SK-N-SH treated with all-trans-retinoic acid at 6 μM for 48 hours (cell line): ENCODE results near the gene FKBP4.
A peak's percentile ranks its signal among the peaks of the same experiment; 100 is the strongest.

ENCODE experiments used
- ATAC-seq: fragments of 200-7000 bp; cut with Tn5 transposase; 3 replicates; pipeline ENCODE4 v1.9.1; 2020; ENCODE audit warnings: mild to moderate bottlenecking, moderate library complexity
- ARNTL ChIP-seq: fragments of 450-650 bp; formaldehyde crosslinking; IDR thresholded peaks from 2 replicates; pipeline ENCODE4 v1.5.0; 2020; ENCODE audit warnings: low read depth, mild to moderate bottlenecking, moderate library complexity, borderline replicate concordance
- BACH2 ChIP-seq: fragments of 250-450 bp; sonication (Bioruptor Pico); IDR thresholded peaks from 2 replicates; pipeline ENCODE4 v1.9.0; 2021; ENCODE audit warnings: mild to moderate bottlenecking, borderline replicate concordance
- CSDC2 ChIP-seq: fragments of 250-450 bp; sonication (Bioruptor Pico); IDR thresholded peaks from 2 replicates; pipeline ENCODE4 v1.5.0; 2020; ENCODE audit warnings: mild to moderate bottlenecking, moderate library complexity
- ESRRG ChIP-seq: fragments of 250-450 bp; sonication (Bioruptor Pico); IDR thresholded peaks from 2 replicates; pipeline ENCODE4 v1.6.1; 2021; ENCODE audit warnings: mild to moderate bottlenecking
- GLIS3 ChIP-seq: fragments of 250-450 bp; sonication (Bioruptor Pico); IDR thresholded peaks from 2 replicates; pipeline ENCODE4 v1.5.0; 2020; ENCODE audit warnings: mild to moderate bottlenecking, moderate library complexity
- ISL1 ChIP-seq: fragments of 250-450 bp; sonication (Bioruptor Pico); IDR thresholded peaks from 2 replicates; pipeline ENCODE4 v2.1.2; 2022; ENCODE audit warnings: mild to moderate bottlenecking, moderate library complexity
- OSR1 ChIP-seq: fragments of 250-450 bp; sonication (Bioruptor Pico); IDR thresholded peaks from 2 replicates; pipeline ENCODE4 v1.8.0; 2022; ENCODE audit warnings: moderate library complexity, mild to moderate bottlenecking, inconsistent platforms
- PATZ1 ChIP-seq: fragments of 250-450 bp; sonication (Bioruptor Pico); IDR thresholded peaks from 2 replicates; pipeline ENCODE4 v1.8.0; 2020; ENCODE audit warnings: mild to moderate bottlenecking, moderate library complexity, borderline replicate concordance
- POU6F1 ChIP-seq: fragments of 250-450 bp; sonication (Bioruptor Pico); IDR thresholded peaks from 2 replicates; pipeline ENCODE4 v1.8.0; 2021; ENCODE audit warnings: low read depth, mild to moderate bottlenecking, moderate library complexity, borderline replicate concordance
- PPARA ChIP-seq: fragments of 250-450 bp; sonication (Bioruptor Pico); IDR thresholded peaks from 2 replicates; pipeline ENCODE4 v1.5.0; 2020; ENCODE audit warnings: mild to moderate bottlenecking, borderline replicate concordance
- SNAI2 ChIP-seq: fragments of 250-450 bp; sonication (Bioruptor Pico); IDR thresholded peaks from 2 replicates; pipeline ENCODE4 v1.5.0; 2020; ENCODE audit warnings: mild to moderate bottlenecking, moderate library complexity
- TCF4 ChIP-seq: fragments of 250-450 bp; sonication (Bioruptor Pico); IDR thresholded peaks from 2 replicates; pipeline ENCODE4 v1.8.0; 2021; ENCODE audit warnings: mild to moderate bottlenecking, moderate library complexity, borderline replicate concordance
- TOX ChIP-seq: fragments of 250-450 bp; sonication (Bioruptor Pico); IDR thresholded peaks from 2 replicates; pipeline ENCODE4 v1.8.0; 2021; ENCODE audit warnings: mild to moderate bottlenecking, moderate library complexity, borderline replicate concordance
- TSHZ2 ChIP-seq: fragments of 250-450 bp; sonication (Bioruptor Pico); IDR thresholded peaks from 2 replicates; pipeline ENCODE4 v1.5.0; 2020; ENCODE audit warnings: mild to moderate bottlenecking, moderate library complexity
- ZC3H10 ChIP-seq: fragments of 250-450 bp; sonication (Bioruptor Pico); IDR thresholded peaks from 2 replicates; pipeline ENCODE4 v1.5.1; 2021; ENCODE audit warnings: mild to moderate bottlenecking, moderate library complexity
- ZFP3 ChIP-seq: fragments of 250-450 bp; sonication (Bioruptor Pico); IDR thresholded peaks from 2 replicates; pipeline ENCODE4 v1.5.0; 2020; ENCODE audit warnings: mild to moderate bottlenecking, moderate library complexity
- ZFP30 ChIP-seq: fragments of 450-650 bp; formaldehyde crosslinking; IDR thresholded peaks from 2 replicates; pipeline ENCODE4 v1.5.0; 2022; ENCODE audit warnings: mild to moderate bottlenecking, moderate library complexity
- ZNF565 ChIP-seq: fragments of 450-650 bp; formaldehyde crosslinking; conservative IDR thresholded peaks from 2 replicates; pipeline ENCODE4 v1.5.0; 2020; ENCODE audit warnings: low read depth, mild to moderate bottlenecking, moderate library complexity
- ZNF70 ChIP-seq: fragments of 450-650 bp; formaldehyde crosslinking; IDR thresholded peaks from 2 replicates; pipeline ENCODE4 v1.5.0; 2020; ENCODE audit warnings: mild to moderate bottlenecking, moderate library complexity
- ZNF8 ChIP-seq: fragments of 450-650 bp; formaldehyde crosslinking; IDR thresholded peaks from 2 replicates; pipeline ENCODE4 v1.5.0; 2020; ENCODE audit warnings: mild to moderate bottlenecking, moderate library complexity
- TF ChIP-seq, protein P1 (sequence below): fragments of 250-450 bp; sonication (Bioruptor Pico); IDR thresholded peaks from 2 replicates; pipeline ENCODE4 v1.5.1; 2021; ENCODE audit warnings: mild to moderate bottlenecking, moderate library complexity
- TF ChIP-seq, protein P2 (sequence below): fragments of 250-450 bp; sonication (Bioruptor Pico); IDR thresholded peaks from 2 replicates; pipeline ENCODE4 v1.5.1; 2020; ENCODE audit warnings: low read depth, mild to moderate bottlenecking, moderate library complexity

Gene FKBP4

GRCh38 chr12:2779281-2779680, 15.5 kb upstream of the FKBP4 start:
- no peak for ATAC-seq
- TF ChIP-seq OSR1 (CRISPR knock-in tag), result no peak
- TF ChIP-seq PPARA (CRISPR knock-in tag), result no peak
- no peak for TF ChIP-seq BACH2 (CRISPR knock-in tag)
- no peak for TF ChIP-seq SNAI2
- no peak for TF ChIP-seq ZNF565 (CRISPR knock-in tag)
- TF ChIP-seq ZNF8 (CRISPR knock-in tag), result no peak
- TF ChIP-seq TOX (CRISPR knock-in tag), result no peak
- TF ChIP-seq, protein P1, sequence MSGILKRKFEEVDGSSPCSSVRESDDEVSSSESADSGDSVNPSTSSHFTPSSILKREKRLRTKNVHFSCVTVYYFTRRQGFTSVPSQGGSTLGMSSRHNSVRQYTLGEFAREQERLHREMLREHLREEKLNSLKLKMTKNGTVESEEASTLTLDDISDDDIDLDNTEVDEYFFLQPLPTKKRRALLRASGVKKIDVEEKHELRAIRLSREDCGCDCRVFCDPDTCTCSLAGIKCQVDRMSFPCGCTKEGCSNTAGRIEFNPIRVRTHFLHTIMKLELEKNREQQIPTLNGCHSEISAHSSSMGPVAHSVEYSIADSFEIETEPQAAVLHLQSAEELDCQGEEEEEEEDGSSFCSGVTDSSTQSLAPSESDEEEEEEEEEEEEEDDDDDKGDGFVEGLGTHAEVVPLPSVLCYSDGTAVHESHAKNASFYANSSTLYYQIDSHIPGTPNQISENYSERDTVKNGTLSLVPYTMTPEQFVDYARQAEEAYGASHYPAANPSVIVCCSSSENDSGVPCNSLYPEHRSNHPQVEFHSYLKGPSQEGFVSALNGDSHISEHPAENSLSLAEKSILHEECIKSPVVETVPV (CRISPR knock-in tag), result no peak
- TF ChIP-seq ZFP3 (CRISPR knock-in tag), result no peak
- TF ChIP-seq TSHZ2, result no peak
- TF ChIP-seq TCF4, result no peak
- TF ChIP-seq ZFP30 (CRISPR knock-in tag), result no peak
- TF ChIP-seq ZNF70 (CRISPR knock-in tag), result no peak
- TF ChIP-seq ARNTL (CRISPR knock-in tag), result no peak
- no peak for TF ChIP-seq POU6F1 (CRISPR knock-in tag)
- TF ChIP-seq GLIS3 (CRISPR knock-in tag), result no peak
- TF ChIP-seq ZC3H10 (CRISPR knock-in tag), result no peak
- TF ChIP-seq, protein P2, sequence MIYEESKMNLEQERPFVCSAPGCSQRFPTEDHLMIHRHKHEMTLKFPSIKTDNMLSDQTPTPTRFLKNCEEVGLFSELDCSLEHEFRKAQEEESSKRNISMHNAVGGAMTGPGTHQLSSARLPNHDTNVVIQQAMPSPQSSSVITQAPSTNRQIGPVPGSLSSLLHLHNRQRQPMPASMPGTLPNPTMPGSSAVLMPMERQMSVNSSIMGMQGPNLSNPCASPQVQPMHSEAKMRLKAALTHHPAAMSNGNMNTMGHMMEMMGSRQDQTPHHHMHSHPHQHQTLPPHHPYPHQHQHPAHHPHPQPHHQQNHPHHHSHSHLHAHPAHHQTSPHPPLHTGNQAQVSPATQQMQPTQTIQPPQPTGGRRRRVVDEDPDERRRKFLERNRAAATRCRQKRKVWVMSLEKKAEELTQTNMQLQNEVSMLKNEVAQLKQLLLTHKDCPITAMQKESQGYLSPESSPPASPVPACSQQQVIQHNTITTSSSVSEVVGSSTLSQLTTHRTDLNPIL, result no peak
- no peak for TF ChIP-seq CSDC2
- no peak for TF ChIP-seq ISL1

GRCh38 chr12:2783936-2784600, 10.7 kb upstream of the FKBP4 start:
- peak; percentile 99 for ATAC-seq
- no peak for TF ChIP-seq ISL1

GRCh38 chr12:2785017-2785416, 9.8 kb upstream of the FKBP4 start:
- ATAC-seq, result no peak
- no peak for TF ChIP-seq ZNF565 (CRISPR knock-in tag)
- TF ChIP-seq ZFP3 (CRISPR knock-in tag), result no peak
- TF ChIP-seq TOX (CRISPR knock-in tag), result no peak
- no peak for TF ChIP-seq BACH2 (CRISPR knock-in tag)
- TF ChIP-seq ZFP30 (CRISPR knock-in tag), result no peak
- no peak for TF ChIP-seq POU6F1 (CRISPR knock-in tag)
- TF ChIP-seq TCF4, result no peak
- no peak for TF ChIP-seq CSDC2
- TF ChIP-seq OSR1 (CRISPR knock-in tag), result no peak
- TF ChIP-seq ZNF70 (CRISPR knock-in tag), result no peak
- TF ChIP-seq PATZ1, result no peak
- TF ChIP-seq ARNTL (CRISPR knock-in tag), result no peak
- TF ChIP-seq ISL1, result no peak
- no peak for TF ChIP-seq ZNF8 (CRISPR knock-in tag)
- no peak for TF ChIP-seq GLIS3 (CRISPR knock-in tag)
- TF ChIP-seq ESRRG (CRISPR knock-in tag), result no peak
